Measurements from ENCODE around the gene MAP4K5.

DNA sequence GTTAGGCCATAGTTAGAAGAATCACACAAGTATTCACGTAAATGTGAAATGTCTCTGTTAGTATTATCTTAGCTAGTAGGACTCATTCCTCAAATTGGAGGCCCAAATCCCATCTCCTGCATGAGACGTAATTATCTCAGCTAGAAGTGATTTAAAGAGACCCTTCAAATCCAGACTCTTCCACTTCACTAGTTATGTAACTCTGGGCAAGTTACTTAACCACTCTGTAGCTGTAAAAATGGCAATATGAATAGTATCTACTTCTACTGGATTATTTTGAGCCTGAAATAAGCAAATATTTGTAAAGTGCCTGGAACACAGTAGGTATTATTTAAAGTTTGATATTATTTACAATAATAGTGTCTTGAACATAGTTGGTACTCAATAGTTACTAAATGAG lies 107.3 kb downstream of the MAP4K5 start:
- no peak for TF ChIP-seq POLR2A (IDR thresholded peaks at IDR 0.05)
- TF ChIP-seq, protein P1, sequence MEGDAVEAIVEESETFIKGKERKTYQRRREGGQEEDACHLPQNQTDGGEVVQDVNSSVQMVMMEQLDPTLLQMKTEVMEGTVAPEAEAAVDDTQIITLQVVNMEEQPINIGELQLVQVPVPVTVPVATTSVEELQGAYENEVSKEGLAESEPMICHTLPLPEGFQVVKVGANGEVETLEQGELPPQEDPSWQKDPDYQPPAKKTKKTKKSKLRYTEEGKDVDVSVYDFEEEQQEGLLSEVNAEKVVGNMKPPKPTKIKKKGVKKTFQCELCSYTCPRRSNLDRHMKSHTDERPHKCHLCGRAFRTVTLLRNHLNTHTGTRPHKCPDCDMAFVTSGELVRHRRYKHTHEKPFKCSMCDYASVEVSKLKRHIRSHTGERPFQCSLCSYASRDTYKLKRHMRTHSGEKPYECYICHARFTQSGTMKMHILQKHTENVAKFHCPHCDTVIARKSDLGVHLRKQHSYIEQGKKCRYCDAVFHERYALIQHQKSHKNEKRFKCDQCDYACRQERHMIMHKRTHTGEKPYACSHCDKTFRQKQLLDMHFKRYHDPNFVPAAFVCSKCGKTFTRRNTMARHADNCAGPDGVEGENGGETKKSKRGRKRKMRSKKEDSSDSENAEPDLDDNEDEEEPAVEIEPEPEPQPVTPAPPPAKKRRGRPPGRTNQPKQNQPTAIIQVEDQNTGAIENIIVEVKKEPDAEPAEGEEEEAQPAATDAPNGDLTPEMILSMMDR (IDR thresholded peaks at IDR 0.05): no peak

Measured in adrenal gland (tissue), 5 donors.